ENCODE results near the gene EGR4. TPM values are rescaled to one million over a fixed set of nuclear protein-coding genes. Genes with fewer than 3 reads are reported as not detected.

EGR4 gene
- polyA plus RNA-seq, 1 of the 3 experiments (the other 2 are of a cell fraction) = 0.02 TPM

GRCh38 chr2:73243884-73244570 is 49.3 kb downstream of the EGR4 start (continued):
- TF ChIP-seq SIN3A (IDR thresholded peaks at IDR 0.05; ENCODE audit: borderline replicate concordance, low read depth, low read length) = no peak
- TF ChIP-seq RAD21 (IDR thresholded peaks at IDR 0.05; ENCODE audit: low read length) = no peak
- no peak for TF ChIP-seq RFX5 (IDR thresholded peaks at IDR 0.05; ENCODE audit: low read length)
- no peak for TF ChIP-seq GABPA (IDR thresholded peaks at IDR 0.05; ENCODE audit: low read depth)
- no peak for TF ChIP-seq PBX3 (IDR thresholded peaks at IDR 0.05)
- peak; percentile 52; the same call in 1 of the 2 replicates for TF ChIP-seq FOXJ3 (CRISPR knock-in tag; IDR thresholded peaks at IDR 0.05)
- TF ChIP-seq TCF12 (IDR thresholded peaks at IDR 0.05) = peak; percentile 12; the same call in 1 of the 2 replicates
- TF ChIP-seq NFIC (IDR thresholded peaks at IDR 0.05; ENCODE audit: borderline replicate concordance) = 0 out of 2 replicates have a peak, but pooled peaks have one; percentile 24
- TF ChIP-seq EP300 (IDR thresholded peaks at IDR 0.05; ENCODE audit: borderline replicate concordance in 1 of 2, low read depth in 1 of 2, low read length in 1 of 2) = peak in 1 of 2 experiments; percentile 77; a peak in 2 of 4 replicates
- peak; percentile 88 for TF ChIP-seq RCOR1 (IDR thresholded peaks at IDR 0.05; ENCODE audit: low read length)
- TF ChIP-seq FOXM1 (IDR thresholded peaks at IDR 0.05; ENCODE audit: low read depth) = no peak
- TF ChIP-seq CHD2 (IDR thresholded peaks at IDR 0.05; ENCODE audit: low read length, partially characterized antibody) = peak; percentile 53
- TF ChIP-seq TEAD4 (IDR thresholded peaks at IDR 0.05; ENCODE audit: borderline replicate concordance, insufficient read depth) = no peak
- no peak for TF ChIP-seq ELF1 (IDR thresholded peaks at IDR 0.05)
- no peak for TF ChIP-seq USF2 (IDR thresholded peaks at IDR 0.05; ENCODE audit: borderline replicate concordance, low read depth, low read length)
- TF ChIP-seq REST (IDR thresholded peaks at IDR 0.05; ENCODE audit: low read depth, low read length) = no peak
- no peak for TF ChIP-seq NRF1 (IDR thresholded peaks at IDR 0.05; ENCODE audit: low read depth, low read length)
- TF ChIP-seq EZH2phosphoT487 (IDR thresholded peaks at IDR 0.05; ENCODE audit: borderline replicate concordance, low read depth) = no peak

Small RNA genes lying within 50 kb of the gene (small RNA-seq; reads per million reads assigned to genes)
- 0 reads per million in 7 experiments for gene RNU6-111P

Other genes starting within 250 kb of the EGR4 start
- gene SFXN5, start 221.8 kb downstream of the EGR4 start, polyA plus RNA-seq (2012; rRNA removed) = 9.9 and 11.0 TPM in 2 replicates
- gene RAB11FIP5, start 180.6 kb downstream of the EGR4 start, polyA plus RNA-seq (2012; rRNA removed) = 16.4 and 17.1 TPM in 2 replicates
- gene NOTO, start 91.0 kb downstream of the EGR4 start, polyA plus RNA-seq (2012; rRNA removed) = not detected in 2 replicates
- gene SMYD5, start 79.3 kb downstream of the EGR4 start, polyA plus RNA-seq (2012; rRNA removed) = 21.4 and 22.2 TPM in 2 replicates
- 8.5 and 9.6 TPM in 2 replicates for gene PRADC1, start 60.3 kb downstream of the EGR4 start, polyA plus RNA-seq (2012; rRNA removed)
- 369 and 405 TPM in 2 replicates for gene CCT7, start 59.2 kb downstream of the EGR4 start, polyA plus RNA-seq (2012; rRNA removed)
- 3.1 and 3.5 TPM in 2 replicates for gene FBXO41, start 9.1 kb downstream of the EGR4 start, polyA plus RNA-seq (2012; rRNA removed)
- gene ALMS1, start 92.3 kb upstream of the EGR4 start, polyA plus RNA-seq (2012; rRNA removed) = 7.0 and 7.1 TPM in 2 replicates